Measurements from ENCODE around the gene CASKIN1. TPM values are rescaled to one million over a fixed set of nuclear protein-coding genes. Genes with fewer than 3 reads are reported as not detected.

The CASKIN1 gene
- total RNA-seq, 1 experiment from 2014 or later: 2.6 TPM

- no peak for DNase-seq
- Mint-ChIP-seq H3K36me3 (ENCODE audit: insufficient read depth, unreplicated experiment) (peaks cover 20% of the 10 kb centered on the region), H3K4me3 (ENCODE audit: low read depth, unreplicated experiment) (peak overlapping the region; percentile 62), H3K27ac (ENCODE audit: unreplicated experiment) (no peak overlapping the region), H3K27me3 (ENCODE audit: unreplicated experiment) (peaks cover 97% of the 10 kb centered on the region), H3K9me3 (ENCODE audit: low read depth, unreplicated experiment) (no peaks in the 10 kb centered on the region), H3K4me1 (ENCODE audit: low read depth, unreplicated experiment) (peaks cover 10% of the 10 kb centered on the region)
- intact Hi-C loops (cut with micrococcal nuclease; ENCODE audit: unreplicated experiment): no loop called here
- BruUV-seq (replicated peaks): no TSS peak
- TF ChIP-seq CTCF (IDR thresholded peaks at IDR 0.05; ENCODE audit: unreplicated experiment): no peak
- CTCF ChIA-PET: interaction anchor here (0.7 to 1.1 kb wide), 2 partner anchors 54 to 155 kb away, joined by 3 read pairs; partner anchors contain the start of gene ECI1
Observed at GRCh38 chr16:2197765-2198164, 1.4 kb upstream of the CASKIN1 start.

GRCh38 chr16:2196981-2197511 is 641 bp upstream of the CASKIN1 start:
- H3K36me3 Mint-ChIP-seq (ENCODE audit: insufficient read depth, unreplicated experiment): peaks cover 20% of the 10 kb centered on the region
- no peaks in the 10 kb centered on the region for H3K9me3 Mint-ChIP-seq (ENCODE audit: low read depth, unreplicated experiment)
- TF ChIP-seq CTCF (IDR thresholded peaks at IDR 0.05; ENCODE audit: unreplicated experiment): no peak
- no peak overlapping the region for H3K27ac Mint-ChIP-seq (ENCODE audit: unreplicated experiment)
- H3K4me3 Mint-ChIP-seq (ENCODE audit: low read depth, unreplicated experiment): peak overlapping the region; percentile 62
- CTCF ChIA-PET: interaction anchor here (0.7 kb wide), 1 partner anchor 154 kb away, joined by 3 read pairs; no protein-coding TSS in a partner anchor
- peaks cover 10% of the 10 kb centered on the region for H3K4me1 Mint-ChIP-seq (ENCODE audit: low read depth, unreplicated experiment)
- intact Hi-C loops (cut with micrococcal nuclease; ENCODE audit: unreplicated experiment): no loop called here
- BruUV-seq (replicated peaks): no TSS peak
- H3K27me3 Mint-ChIP-seq (ENCODE audit: unreplicated experiment): peaks cover 96% of the 10 kb centered on the region
- no peak for DNase-seq

- no TSS peak for BruUV-seq (replicated peaks)
- Mint-ChIP-seq H3K36me3 (ENCODE audit: insufficient read depth, unreplicated experiment) (peaks cover 20% of the 10 kb centered on the region), H3K27ac (ENCODE audit: unreplicated experiment) (no peak overlapping the region), H3K27me3 (ENCODE audit: unreplicated experiment) (peaks cover 92% of the 10 kb centered on the region), H3K4me1 (ENCODE audit: low read depth, unreplicated experiment) (peaks cover 10% of the 10 kb centered on the region), H3K9me3 (ENCODE audit: low read depth, unreplicated experiment) (no peaks in the 10 kb centered on the region), H3K4me3 (ENCODE audit: low read depth, unreplicated experiment) (peak overlapping the region; percentile 58)
- intact Hi-C loops (cut with micrococcal nuclease; ENCODE audit: unreplicated experiment): no loop called here
- CTCF ChIA-PET: interaction anchor here (0.8 to 2.4 kb wide), 10 partner anchors 8 to 469 kb away, joined by 3 to 27 read pairs (median 4); partner anchors contain the start of genes ECI1, PGP and TRAF7
- no peak for DNase-seq
- no peak for TF ChIP-seq CTCF (IDR thresholded peaks at IDR 0.05; ENCODE audit: unreplicated experiment)
Observed at GRCh38 chr16:2195322-2196161, 863 bp downstream of the CASKIN1 start.

GRCh38 chr16:2194852-2195321 is 1.5 kb downstream of the CASKIN1 start:
- H3K4me3 Mint-ChIP-seq (ENCODE audit: low read depth, unreplicated experiment): peak overlapping the region; percentile 58
- no TSS peak for BruUV-seq (replicated peaks)
- intact Hi-C loops (cut with micrococcal nuclease; ENCODE audit: unreplicated experiment): no loop called here

More at GRCh38 chr16:2194852-2195321, 1.5 kb downstream of the CASKIN1 start:
- peak; percentile 77 for DNase-seq
- H3K36me3 Mint-ChIP-seq (ENCODE audit: insufficient read depth, unreplicated experiment): peaks cover 20% of the 10 kb centered on the region
- H3K4me1 Mint-ChIP-seq (ENCODE audit: low read depth, unreplicated experiment): peaks cover 10% of the 10 kb centered on the region
- H3K27ac Mint-ChIP-seq (ENCODE audit: unreplicated experiment): no peak overlapping the region
- H3K9me3 Mint-ChIP-seq (ENCODE audit: low read depth, unreplicated experiment): no peaks in the 10 kb centered on the region
- CTCF ChIA-PET: interaction anchor here (0.8 to 2.4 kb wide), 11 partner anchors 8 to 470 kb away, joined by 3 to 27 read pairs (median 4); partner anchors contain the start of genes ECI1, PGP and TRAF7
- peak; percentile 76 for TF ChIP-seq CTCF (IDR thresholded peaks at IDR 0.05; ENCODE audit: unreplicated experiment)
- peaks cover 85% of the 10 kb centered on the region for H3K27me3 Mint-ChIP-seq (ENCODE audit: unreplicated experiment)
